Stimulated activated CD8-positive, alpha-beta memory T cell treated with anti-CD3 and anti-CD28 coated beads, Interleukin-15, amount 100 ng/mL, for 24 hours (primary cell): Measurements from ENCODE around the gene SHLD1.

ENCODE experiments used
- DNase-seq: peaks from one replicate; pipeline ENCODE4 v3.0.0-alpha.2; 2020; ENCODE audit warnings: low read depth

The SHLD1 gene

GRCh38 chr20:5893052-5893451, 142.9 kb downstream of the SHLD1 start:
- DNase-seq: no peak

DNA sequence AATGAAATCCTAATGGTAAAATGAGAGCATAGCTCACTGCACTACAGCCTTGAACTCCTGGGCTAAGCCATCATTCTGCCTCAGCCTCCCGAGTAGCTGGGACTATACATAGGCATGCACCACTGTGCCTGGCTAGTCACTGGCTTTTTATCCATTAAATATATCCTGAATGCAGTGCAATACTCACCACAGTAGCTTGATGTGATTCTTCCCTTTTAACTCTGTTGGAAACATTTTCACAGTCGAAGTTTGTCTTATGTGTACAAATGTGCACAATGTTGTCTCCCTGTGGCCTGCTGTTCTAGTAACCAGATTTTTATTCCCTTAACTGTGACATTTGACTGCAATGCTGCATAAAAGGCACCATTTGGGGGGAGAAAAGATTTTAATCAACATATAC, 143.4 kb downstream of the SHLD1 start:
- DNase-seq: no peak

- no peak for DNase-seq
These were observed 145.4 kb downstream of the SHLD1 start for GRCh38 chr20:5895626-5896025.

GRCh38 chr20:5899444-5899843, 149.2 kb downstream of the SHLD1 start:
- DNase-seq: no peak

DNA sequence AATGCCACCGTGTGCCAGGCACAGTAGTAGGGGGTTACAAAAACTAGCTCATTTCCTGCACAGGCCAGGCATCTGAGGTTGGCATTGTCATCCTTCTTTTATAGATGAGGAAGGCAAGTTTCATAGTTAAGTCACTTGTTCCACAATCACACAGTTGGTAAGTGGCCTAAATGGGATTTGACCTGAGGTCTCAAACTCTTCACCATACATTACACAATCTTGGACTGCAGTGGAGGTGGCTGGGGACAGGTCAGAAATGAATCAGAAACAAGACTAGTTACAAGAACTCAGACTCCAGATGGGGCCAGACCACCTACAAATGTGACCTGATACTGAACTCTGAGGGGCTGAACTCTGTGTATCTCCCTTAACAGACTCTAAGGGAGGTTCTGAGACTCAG, 150.7 kb downstream of the SHLD1 start:
- DNase-seq: no peak

GRCh38 chr20:5908981-5909380, 158.8 kb downstream of the SHLD1 start:
- DNase-seq: no peak

DNA sequence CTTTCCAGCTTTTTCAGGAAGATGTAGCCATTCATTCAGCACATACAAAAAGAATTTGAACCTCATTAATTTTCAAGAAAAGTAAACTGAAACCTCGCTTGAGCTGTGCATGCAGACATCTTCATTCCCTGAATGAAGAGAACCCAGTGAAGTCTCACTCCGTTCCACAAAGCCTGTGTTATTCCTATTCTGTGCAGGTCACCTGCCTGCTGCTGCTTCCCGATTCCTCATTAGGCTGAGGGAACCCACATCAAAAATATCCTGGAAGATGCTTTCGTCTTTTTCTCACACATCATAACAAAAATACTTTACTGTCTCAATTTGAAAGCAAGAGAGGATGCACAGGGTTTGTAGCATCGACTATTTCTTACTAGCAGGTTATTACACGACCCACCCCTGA, 160.0 kb downstream of the SHLD1 start:
- no peak for DNase-seq

GRCh38 chr20:5913166-5913565, 163.0 kb downstream of the SHLD1 start:
- no peak for DNase-seq
